ENCODE data around the gene RAP1GAP2. TPM values are rescaled to one million over a fixed set of nuclear protein-coding genes. Genes with fewer than 3 reads are reported as not detected.

Gene RAP1GAP2
- 0.23 and 0.30 TPM in 2 replicates for total RNA-seq

GRCh38 chr17:2796164-2797125 is at the start of gene RAP1GAP2:
Gene RAP1GAP2, plus strand, starts transcription at chr17:2796438. Its CDS starts 90 bp downstream, at chr17:2796528.

DNA sequence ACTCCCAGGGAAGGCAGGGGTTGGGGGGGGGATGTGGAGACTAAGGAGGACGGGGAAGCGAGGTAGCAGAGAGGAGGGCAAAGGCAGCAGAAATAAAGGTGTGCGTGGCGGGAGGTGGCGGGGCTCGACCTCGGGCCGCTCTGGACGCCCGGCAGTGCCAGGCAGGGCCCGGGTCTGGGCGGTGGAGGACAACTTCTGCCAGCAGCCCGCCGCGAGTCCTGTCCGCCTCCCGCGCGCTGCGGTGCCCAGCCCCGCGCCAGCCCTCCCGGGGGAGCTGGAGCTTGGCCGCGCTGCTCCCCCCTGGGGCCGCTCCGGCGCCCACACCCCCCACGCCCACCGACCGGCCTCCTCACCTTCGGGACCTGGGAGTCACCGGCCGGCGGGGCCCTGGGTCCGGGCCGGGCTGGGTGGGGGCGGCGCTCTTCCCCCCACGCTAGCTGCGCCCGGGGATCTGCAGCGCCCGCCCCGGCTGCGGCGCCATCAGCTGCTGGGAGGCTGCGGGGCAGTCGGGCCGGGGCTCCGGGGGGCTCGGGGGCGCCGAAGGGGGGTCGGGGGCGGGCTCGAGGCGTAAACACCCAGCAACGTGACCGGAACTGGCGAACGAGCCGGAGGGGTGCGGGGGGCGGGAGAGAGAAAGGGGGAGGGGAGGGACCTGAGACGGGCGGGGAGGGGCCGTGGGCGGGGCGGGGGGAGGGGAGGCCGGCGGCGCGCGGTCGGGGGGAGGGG is 47.0 kb upstream of the RAP1GAP2 start, which contains the start of gene CCDC92B:
CCDC92B (minus strand) TSS at position 595 of the 726 bp plus-strand sequence. CDS start 14,507 bp downstream, outside the sequence.

DNA sequence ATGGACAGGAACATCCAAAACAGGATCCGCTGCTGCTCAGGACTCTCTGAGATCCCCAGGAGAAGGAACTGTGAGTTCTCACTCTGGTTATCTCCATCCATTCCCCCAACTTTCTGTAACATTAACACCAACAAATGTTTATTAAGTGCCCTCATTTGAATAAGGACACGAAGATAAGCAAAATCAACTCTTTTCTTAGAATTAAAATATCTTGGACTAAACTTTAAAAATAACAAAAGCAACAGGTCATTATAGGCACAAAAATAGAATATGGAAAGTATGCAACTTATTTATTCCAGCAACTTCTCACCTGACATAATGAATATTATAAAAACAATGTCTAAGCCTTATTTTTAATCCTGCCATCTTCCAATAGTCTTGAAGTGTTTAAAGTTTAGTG is 267.3 kb downstream of the RAP1GAP2 start, which contains the start of gene OR1D5:
OR1D5 (minus strand) TSS at position 101 of the 400 bp plus-strand sequence; CDS start at position 101, 0 bp downstream.

Other genes starting within 250 kb of the RAP1GAP2 start
- 109 and 179 TPM in 2 replicates for gene PAFAH1B1, start 202.8 kb upstream of the RAP1GAP2 start, total RNA-seq
- gene CLUH, start 84.7 kb upstream of the RAP1GAP2 start, total RNA-seq: 24.1 and 64.5 TPM in 2 replicates
- gene CCDC92B, start 46.8 kb upstream of the RAP1GAP2 start, total RNA-seq: not detected in 2 replicates

Measured in smooth muscle cell of the umbilical artery (primary cell).